SK-N-SH (cell line): Measurements from ENCODE around the gene VPREB1. TPM values are rescaled to one million over a fixed set of nuclear protein-coding genes. Genes with fewer than 3 reads are reported as not detected.
"Not testable (repeated sequence)": the region's sequence is repeated elsewhere in the genome, so short reads cannot be mapped to it uniquely, and the experiment has no call there.

Experiments used
- CTCF ChIA-PET: fragments of 300-600, 350-600 bp; formaldehyde crosslinking; extraction: SDS; loops from one replicate; lab custom pipeline; 2021; lab: Yijun Ruan, JAX
- POLR2A ChIA-PET: fragments of 350-600 bp; sonication (Branson Sonifier 250); formaldehyde crosslinking; extraction: SDS; loops from one replicate; lab custom pipeline; 2020; ENCODE audit warnings: antibody characterized with exemption, inconsistent platforms; lab: Yijun Ruan, JAX
- DNase-seq: peaks from one replicate; pipeline ENCODE4 v3.0.0; 2012
- H2AFZ ChIP-seq: fragments of 200-600 bp; sonication (generic); 2 replicates; pipeline ENCODE4 v1.8.1; 2016; ENCODE audit warnings: antibody characterized with exemption, mild to moderate bottlenecking, low read depth
- H3F3A ChIP-seq: fragments of 200-600 bp; sonication (generic); replicated peaks from 2 replicates; pipeline ENCODE3; 2016; ENCODE audit warnings: antibody characterized with exemption, mild to moderate bottlenecking; ENCODE audit not compliant: insufficient read depth
- H3K27ac ChIP-seq, 2 experiments: fragments of 200-500 bp in 1 of 2; fragments of 200-600 bp in 1 of 2; sonication (Bioruptor generic) in 1 of 2; sonication (generic), shearing (Covaris generic) in 1 of 2; 2 replicates each; pipeline versions ENCODE4 v1.5.1 to v1.6.1; 2014 to 2016; ENCODE audit warnings: low read depth in 2 of 2, inconsistent platforms in 1 of 2, low read length in 1 of 2, mild to moderate bottlenecking in 1 of 2, mixed read lengths in 1 of 2
- H3K27me3 ChIP-seq: fragments of 200-600 bp; sonication (generic), shearing (Covaris generic); 2 replicates; pipeline ENCODE4 v1.6.1; 2016; ENCODE audit warnings: mixed run types; ENCODE audit not compliant: insufficient read depth
- H3K36me3 ChIP-seq, 2 experiments: fragments of 200-500 bp in 1 of 2; fragments of 200-600 bp in 1 of 2; sonication (Bioruptor generic) in 1 of 2; sonication (generic) in 1 of 2; replicated peaks in 1 of 2; 2 replicates each; pipeline versions ENCODE3 to v1.5.1; 2014 to 2016; ENCODE audit warnings: low read length in 1 of 2, mild to moderate bottlenecking in 1 of 2; ENCODE audit not compliant: insufficient read depth in 2 of 2, control insufficient read depth in 1 of 2
- H3K4me1 ChIP-seq, 2 experiments: fragments of 200-500 bp in 1 of 2; fragments of 200-600 bp in 1 of 2; sonication (Bioruptor generic) in 1 of 2; sonication (generic), shearing (Covaris generic) in 1 of 2; 2 replicates each; pipeline versions ENCODE4 v1.5.1 to v1.6.1; 2014 to 2016; ENCODE audit warnings: low read depth in 1 of 2, low read length in 1 of 2, mixed run types in 1 of 2; ENCODE audit not compliant: insufficient read depth in 2 of 2, control insufficient read depth in 1 of 2
- H3K4me2 ChIP-seq: fragments of 200-600 bp; sonication (generic), shearing (Covaris generic); 2 replicates; pipeline ENCODE4 v1.6.1; 2017; ENCODE audit warnings: mixed run types
- H3K4me3 ChIP-seq, 2 experiments: fragments of 200-500 bp in 1 of 2; fragments of 200-600 bp in 1 of 2; sonication (Bioruptor generic) in 1 of 2; sonication (generic), shearing (Covaris generic) in 1 of 2; 2 replicates each; pipeline versions ENCODE4 v1.5.1 to v1.8.1; 2014 to 2016; ENCODE audit warnings: low read depth in 2 of 2, inconsistent platforms in 1 of 2, low read length in 1 of 2, mild to moderate bottlenecking in 1 of 2, mixed read lengths in 1 of 2, moderate library complexity in 1 of 2
- H3K79me2 ChIP-seq: fragments of 200-600 bp; sonication (generic); 2 replicates; pipeline ENCODE4 v1.8.1; 2017; ENCODE audit warnings: mild to moderate bottlenecking; ENCODE audit not compliant: insufficient read depth
- H3K9ac ChIP-seq: fragments of 200-600 bp; sonication (generic); 2 replicates; pipeline ENCODE4 v1.6.1; 2017; ENCODE audit warnings: mixed run types
- H3K9me2 ChIP-seq: fragments of 200-600 bp; sonication (generic); 2 replicates; pipeline ENCODE4 v1.6.1; 2017; ENCODE audit warnings: mixed run types
- H3K9me3 ChIP-seq: fragments of 200-600 bp; sonication (generic); 2 replicates; pipeline ENCODE4 v1.6.1; 2017; ENCODE audit warnings: mixed run types, mild to moderate bottlenecking, moderate library complexity
- H4K20me1 ChIP-seq: fragments of 200-600 bp; sonication (generic); 2 replicates; pipeline ENCODE4 v1.6.1; 2017; ENCODE audit warnings: mild to moderate bottlenecking, mixed run types; ENCODE audit not compliant: insufficient read depth
- WGBS: methylation state at CpG from one replicate; pipeline ENCODE4 v1.1.6; 2017; ENCODE audit warnings: low lambda C conversion rate; 5-methylcytosine and 5-hydroxymethylcytosine counted together
- polyA plus RNA-seq, 3 experiments: library from polyadenylated mRNA; depleted of rRNA; stranded (reverse); fragments of >200 nt; gene quantifications; 2 replicates each; pipeline ENCODE4 v1.2.3, GENCODE V29; 2012

The VPREB1 gene
- polyA plus RNA-seq, 1 of the 3 experiments (the other 2 are of a cell fraction): not detected

GRCh38 chr22:22291129-22291806 lies 46.7 kb downstream of the VPREB1 start:
- H3K4me2 ChIP-seq, DNase-seq, H3F3A ChIP-seq, H3K9me3 ChIP-seq, H3K36me3 ChIP-seq, H4K20me1 ChIP-seq, H3K9ac ChIP-seq, H3K9me2 ChIP-seq, H3K27me3 ChIP-seq, H3K4me3 ChIP-seq, H3K79me2 ChIP-seq, CTCF ChIA-PET, POLR2A ChIA-PET, H3K4me1 ChIP-seq, H3K27ac ChIP-seq, H2AFZ ChIP-seq: not testable (repeated sequence)
- 100% methylated on average over 2 of the region's 3 CpGs for whole genome bisulfite sequencing

DNA sequence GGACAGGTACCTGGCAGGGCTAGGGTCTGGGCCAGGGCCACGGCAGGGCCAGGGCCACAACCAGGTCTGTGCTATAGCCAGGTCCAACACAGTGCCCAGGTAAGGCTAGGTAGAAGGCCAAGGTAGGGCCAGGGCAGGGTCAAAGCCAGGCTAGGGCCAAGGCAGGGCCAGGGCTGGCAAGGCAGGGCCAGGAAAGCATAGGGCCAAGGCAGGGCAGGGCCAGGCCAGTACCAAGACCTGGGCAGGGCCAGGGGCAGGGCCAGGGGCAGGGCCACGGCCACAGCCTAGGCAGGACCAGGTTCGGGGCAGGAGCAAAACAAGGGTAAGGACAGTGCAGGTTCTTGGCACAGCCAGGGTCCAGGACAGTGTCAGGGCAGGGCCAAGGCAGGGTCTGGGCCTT lies 48.1 kb downstream of the VPREB1 start:
- H3K27me3 ChIP-seq, H4K20me1 ChIP-seq, DNase-seq, H3K4me2 ChIP-seq, H3F3A ChIP-seq, H2AFZ ChIP-seq, CTCF ChIA-PET, H3K4me1 ChIP-seq, H3K27ac ChIP-seq, H3K36me3 ChIP-seq, H3K4me3 ChIP-seq, POLR2A ChIA-PET, H3K9me2 ChIP-seq, H3K9ac ChIP-seq, H3K9me3 ChIP-seq, H3K79me2 ChIP-seq: not testable (repeated sequence)
- WGBS: 100% methylated on average over 1 of the region's 3 CpGs

- H3K4me2 ChIP-seq, CTCF ChIA-PET, H3K27me3 ChIP-seq, H3K27ac ChIP-seq, H4K20me1 ChIP-seq, H3K4me1 ChIP-seq, H3K79me2 ChIP-seq, H3K9me2 ChIP-seq, DNase-seq, POLR2A ChIA-PET, H3K9me3 ChIP-seq, H2AFZ ChIP-seq, H3K36me3 ChIP-seq, H3K9ac ChIP-seq, H3K4me3 ChIP-seq, H3F3A ChIP-seq: not testable (repeated sequence)
- 100% methylated on average over 5 of the region's 7 CpGs for WGBS
These were observed 48.9 kb downstream of the VPREB1 start for GRCh38 chr22:22293436-22293835.

DNA sequence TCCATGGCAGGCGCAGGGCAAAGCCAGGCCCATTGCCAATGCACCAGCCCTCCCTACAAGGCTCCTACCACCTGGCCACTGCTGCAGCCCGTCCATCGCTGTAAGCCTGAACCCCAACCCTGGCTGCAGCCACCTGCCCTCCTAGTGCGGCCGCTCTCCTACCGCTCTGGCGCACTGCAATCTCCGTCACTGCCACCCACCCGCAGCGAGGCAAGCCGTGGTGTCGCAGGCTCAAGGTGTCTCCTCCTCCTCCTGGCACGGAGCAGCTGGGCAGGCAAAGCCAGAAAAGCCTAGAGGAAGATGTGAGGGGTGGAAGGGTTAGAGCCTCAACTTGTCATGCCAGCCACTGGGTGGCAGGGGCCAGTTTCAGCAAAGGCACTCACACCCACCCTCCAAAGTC lies 50.1 kb downstream of the VPREB1 start:
- CTCF ChIA-PET: interaction anchor here (0.6 kb wide), 1 partner anchor 807 kb away, joined by 3 read pairs; no protein-coding TSS in a partner anchor
- H3K4me1 ChIP-seq, H4K20me1 ChIP-seq, H3K36me3 ChIP-seq, POLR2A ChIA-PET, H3K9ac ChIP-seq, H3K4me2 ChIP-seq, H3K27me3 ChIP-seq, H3K4me3 ChIP-seq, H3F3A ChIP-seq, H3K27ac ChIP-seq, DNase-seq, H2AFZ ChIP-seq, H3K9me2 ChIP-seq, H3K9me3 ChIP-seq: not testable (repeated sequence)
- peaks cover 14% of the 10 kb centered on the region for H3K79me2 ChIP-seq
- 88% methylated on average over 8 of the region's 13 CpGs for WGBS
